B cell (primary cell): ENCODE data around the gene MT3. TPM values are rescaled to one million over a fixed set of nuclear protein-coding genes. Genes with fewer than 3 reads are reported as not detected.

Source experiments
- ATAC-seq: fragments of 200-7000 bp; cut with Tn5 transposase; one replicate; pipeline ENCODE4 v1.10.0; 2021; ENCODE audit warnings: low read depth, mild to moderate bottlenecking, moderate number of reproducible peaks, moderate library complexity
- CTCF ChIA-PET: fragments of 350-600 bp; sonication (Branson Sonifier 250); formaldehyde crosslinking; loops from one replicate; lab custom pipeline; 2021; ENCODE audit warnings: antibody characterized with exemption, inconsistent platforms; lab: Charles Lee
- POLR2A ChIA-PET: fragments of 350-600 bp; sonication (Branson Sonifier 250); formaldehyde crosslinking; loops from one replicate; lab custom pipeline; 2021; ENCODE audit warnings: antibody characterized with exemption; lab: Charles Lee
- DNase-seq: peaks from one replicate; pipeline ENCODE4 v3.0.0; 2013
- H2AFZ ChIP-seq: 2 replicates; pipeline ENCODE4 v1.6.1; 2012; ENCODE audit warnings: mild to moderate bottlenecking, low read depth, low read length; ENCODE audit not compliant: insufficient read depth, poor library complexity, severe bottlenecking
- H3K27ac ChIP-seq, 2 donors: 1 replicate in 1 of 2; 2 replicates in 1 of 2; pipeline ENCODE4 v1.5.1; 2012 to 2013; ENCODE audit warnings: low read length in 2 of 2, mild to moderate bottlenecking in 2 of 2, moderate library complexity in 1 of 2
- H3K27me3 ChIP-seq, 4 experiments: fragments of 200-600 bp in 1 of 4; sonication (generic) in 1 of 4; replicated peaks in 1 of 4; 1 replicate in 2 of 4; 2 replicates in 2 of 4; pipeline versions ENCODE4 v1.6.1 to v1.7.0; 2013 to 2016; ENCODE audit warnings: low read length in 3 of 4, mild to moderate bottlenecking in 2 of 4, mixed read lengths in 1 of 4, moderate library complexity in 1 of 4; ENCODE audit not compliant: insufficient read depth in 4 of 4, control insufficient read depth in 3 of 4; ENCODE audit errors: control extremely low read depth in 1 of 4
- H3K36me3 ChIP-seq, 2 experiments: replicated peaks in 1 of 2; 1 replicate in 1 of 2; 2 replicates in 1 of 2; pipeline versions ENCODE4 v1.6.1 to v1.7.1; 2013; ENCODE audit warnings: low read length in 1 of 2; ENCODE audit not compliant: insufficient read depth in 2 of 2, control insufficient read depth in 1 of 2; ENCODE audit errors: control extremely low read depth in 1 of 2, extremely low read depth in 1 of 2
- H3K4me1 ChIP-seq, 2 donors: fragments of 200-600 bp in 1 of 2; sonication (generic) in 1 of 2; 1 replicate in 1 of 2; 2 replicates in 1 of 2; pipeline versions ENCODE4 v1.5.1 to v1.6.1; 2013 to 2017; ENCODE audit warnings: low read length in 2 of 2; ENCODE audit not compliant: control insufficient read depth in 2 of 2, insufficient read depth in 2 of 2
- H3K4me2 ChIP-seq: replicated peaks from 2 replicates; pipeline ENCODE3; 2012; ENCODE audit warnings: mild to moderate bottlenecking, low read depth, low read length; ENCODE audit not compliant: poor library complexity, severe bottlenecking
- H3K4me3 ChIP-seq, 5 experiments: fragments of 200-600 bp in 1 of 5; sonication (generic) in 1 of 5; 1 replicate in 3 of 5; 2 replicates in 2 of 5; pipeline versions ENCODE4 v1.5.1 to v1.7.0; 2011 to 2016; ENCODE audit warnings: low read length in 4 of 5, mild to moderate bottlenecking in 4 of 5, low read depth in 2 of 5, control low read depth in 1 of 5, moderate library complexity in 1 of 5; ENCODE audit not compliant: insufficient read depth in 1 of 5; ENCODE audit errors: control extremely low read depth in 1 of 5, extremely low read depth in 1 of 5
- H3K79me2 ChIP-seq: fragments of 200-600 bp; sonication (generic); one replicate; pipeline ENCODE4 v1.6.0; 2016; ENCODE audit warnings: low read length; ENCODE audit not compliant: control insufficient read depth, insufficient read depth
- H3K9ac ChIP-seq: fragments of 200-600 bp; sonication (generic); 2 replicates; pipeline ENCODE4 v1.6.1; 2017; ENCODE audit warnings: mild to moderate bottlenecking, low read length, moderate library complexity
- H3K9me3 ChIP-seq, 3 donors: one replicate each; pipeline versions ENCODE4 v1.6.1 to v1.7.1; 2013; ENCODE audit warnings: low read length in 2 of 3; ENCODE audit not compliant: control insufficient read depth in 2 of 3, insufficient read depth in 1 of 3; ENCODE audit errors: control extremely low read depth in 1 of 3
- H4K20me1 ChIP-seq: 2 replicates; pipeline ENCODE4 v1.6.0; 2012; ENCODE audit warnings: mild to moderate bottlenecking, low read length; ENCODE audit not compliant: insufficient read depth, control insufficient read depth, poor library complexity, severe bottlenecking
- H3K27ac Mint-ChIP-seq: one replicate; pipeline ENCODE4 v1.8.0; 2021; ENCODE audit warnings: mixed read lengths
- H3K27me3 Mint-ChIP-seq: one replicate; pipeline ENCODE4 v1.8.0; 2021; ENCODE audit warnings: mixed read lengths
- H3K4me1 Mint-ChIP-seq: one replicate; pipeline ENCODE4 v1.8.0; 2021; ENCODE audit warnings: mixed read lengths
- H3K4me3 Mint-ChIP-seq: one replicate; pipeline ENCODE4 v1.8.0; 2021; ENCODE audit warnings: mixed read lengths
- H3K9me3 Mint-ChIP-seq: one replicate; pipeline ENCODE4 v1.8.0; 2022; ENCODE audit warnings: mixed read lengths; ENCODE audit not compliant: insufficient read depth
- EZH2 ChIP-seq: IDR thresholded peaks from 2 replicates; pipeline ENCODE4 v1.6.1; 2012; ENCODE audit warnings: borderline replicate concordance, low read depth, mild to moderate bottlenecking, moderate library complexity, low read length; ENCODE audit not compliant: insufficient read depth, poor library complexity, severe bottlenecking
- WGBS: methylation state at CpG from one replicate; pipeline ENCODE4 v1.1.5; 2013; ENCODE audit warnings: missing lambda C conversion rate; ENCODE audit not compliant: insufficient coverage; 5-methylcytosine and 5-hydroxymethylcytosine counted together
- intact Hi-C: fragments of 100-400 bp; cut with micrococcal nuclease; formaldehyde crosslinking; loops from one replicate; pipeline ENCODE4 v1.10.0; 2022
- polyA plus RNA-seq: library from polyadenylated mRNA; depleted of rRNA; stranded (reverse); fragments of >200 nt; gene quantifications from 2 replicates; pipeline ENCODE4 v1.2.3, GENCODE V29; 2012
- total RNA-seq, 2 donors: library from RNA; stranded (reverse); fragments of 120-200 nt in 1 of 2; gene quantifications; 1 replicate in 1 of 2; 2 replicates in 1 of 2; pipeline versions ENCODE4 v1.2.3 to v1.2.4, GENCODE V29; 2013 to 2022
- TF ChIP-seq, protein P1 (sequence below): fragments of 200-600 bp; IDR thresholded peaks from one replicate; pipeline ENCODE4 v1.8.0; 2022; ENCODE audit warnings: antibody characterized with exemption, mild to moderate bottlenecking

The MT3 gene
- total and polyA plus RNA-seq, 2 donors (not counting 1 experiment from before 2014, with no cell fraction given) = not detected

GRCh38 chr16:56606476-56607108 is 17.3 kb downstream of the MT3 start:
- ChIA-PET POLR2A (no interaction called here), CTCF (interaction anchor here (1.2 kb wide), 1 partner anchor 24 kb away, joined by 4 read pairs; no protein-coding TSS in a partner anchor)
- H3K27ac Mint-ChIP-seq = peak overlapping the region; percentile 47
- no peak overlapping the region for H3K4me2 ChIP-seq
- H3K27ac ChIP-seq = no peak overlapping the region
- 100% methylated on average over 2 of the region's 8 CpGs for WGBS
- H4K20me1 ChIP-seq = no peaks in the 10 kb centered on the region
- no peak overlapping the region for H3K4me3 Mint-ChIP-seq
- H3K27me3 Mint-ChIP-seq = peaks cover 4% of the 10 kb centered on the region
- no peaks in the 10 kb centered on the region for H3K36me3 ChIP-seq
- peaks cover 21 to 41% of the 10 kb centered on the region in 2 donors for H3K4me1 ChIP-seq
- H3K4me1 Mint-ChIP-seq = peaks cover 37% of the 10 kb centered on the region
- H3K9ac ChIP-seq = no peak overlapping the region
- no peak for TF ChIP-seq EZH2
- TF ChIP-seq, protein P1, sequence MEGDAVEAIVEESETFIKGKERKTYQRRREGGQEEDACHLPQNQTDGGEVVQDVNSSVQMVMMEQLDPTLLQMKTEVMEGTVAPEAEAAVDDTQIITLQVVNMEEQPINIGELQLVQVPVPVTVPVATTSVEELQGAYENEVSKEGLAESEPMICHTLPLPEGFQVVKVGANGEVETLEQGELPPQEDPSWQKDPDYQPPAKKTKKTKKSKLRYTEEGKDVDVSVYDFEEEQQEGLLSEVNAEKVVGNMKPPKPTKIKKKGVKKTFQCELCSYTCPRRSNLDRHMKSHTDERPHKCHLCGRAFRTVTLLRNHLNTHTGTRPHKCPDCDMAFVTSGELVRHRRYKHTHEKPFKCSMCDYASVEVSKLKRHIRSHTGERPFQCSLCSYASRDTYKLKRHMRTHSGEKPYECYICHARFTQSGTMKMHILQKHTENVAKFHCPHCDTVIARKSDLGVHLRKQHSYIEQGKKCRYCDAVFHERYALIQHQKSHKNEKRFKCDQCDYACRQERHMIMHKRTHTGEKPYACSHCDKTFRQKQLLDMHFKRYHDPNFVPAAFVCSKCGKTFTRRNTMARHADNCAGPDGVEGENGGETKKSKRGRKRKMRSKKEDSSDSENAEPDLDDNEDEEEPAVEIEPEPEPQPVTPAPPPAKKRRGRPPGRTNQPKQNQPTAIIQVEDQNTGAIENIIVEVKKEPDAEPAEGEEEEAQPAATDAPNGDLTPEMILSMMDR = no peak
- no peak for ATAC-seq
- no peaks in the 10 kb centered on the region for H3K9me3 ChIP-seq
- intact Hi-C loops = loop anchor here (10.0 kb wide), 1 partner anchor 308 kb away; no protein-coding TSS in a partner anchor
- no peak for DNase-seq
- H3K79me2 ChIP-seq = no peaks in the 10 kb centered on the region
- peak overlapping the region; percentile 77 for H2AFZ ChIP-seq
- H3K9me3 Mint-ChIP-seq = no peaks in the 10 kb centered on the region
- H3K4me3 ChIP-seq = no peak overlapping the region
- peaks cover 0 to 5% (median 1%) of the 10 kb centered on the region in 4 experiments for H3K27me3 ChIP-seq

- Histone ChIP-seq H3K79me2 (no peaks in the 10 kb centered on the region), H2AFZ (peak overlapping the region; percentile 77), H3K27me3 (no peaks in the 10 kb centered on the region), H4K20me1 (no peaks in the 10 kb centered on the region), H3K9ac (no peak overlapping the region), H3K4me1 (peaks cover 21 to 41% of the 10 kb centered on the region in 2 donors), H3K9me3 (no peaks in the 10 kb centered on the region), H3K4me3 (no peak overlapping the region), H3K27ac (no peak overlapping the region), H3K36me3 (no peaks in the 10 kb centered on the region), H3K4me2 (no peak overlapping the region)
- TF ChIP-seq, protein P1 = no peak
- no peak for TF ChIP-seq EZH2
- DNase-seq (no peak), ATAC-seq (no peak)
- Mint-ChIP-seq H3K9me3 (no peaks in the 10 kb centered on the region), H3K27ac (peak overlapping the region; percentile 47), H3K4me1 (peaks cover 37% of the 10 kb centered on the region), H3K27me3 (peaks cover 4% of the 10 kb centered on the region), H3K4me3 (peak overlapping the region; percentile 97)
- CTCF ChIA-PET = no interaction called here
- WGBS = 76% methylated on average over 8 of the region's 14 CpGs
- intact Hi-C loops = loop anchor here (10.0 kb wide), 1 partner anchor 308 kb away; no protein-coding TSS in a partner anchor
- POLR2A ChIA-PET = no interaction called here
These were observed 17.8 kb downstream of the MT3 start for GRCh38 chr16:56607109-56607618.
